GM19452 (cell line): ENCODE measurements around the gene CKM.
"Not testable (repeated sequence)": the region's sequence is repeated elsewhere in the genome, so short reads cannot be mapped to it uniquely, and the experiment has no call there.

Experiments
- ATAC-seq: cut with Tn5 transposase; IDR thresholded peaks from one replicate; pipeline ENCODE4 v1.9.1; 2021; ENCODE audit not compliant: unreplicated experiment

The CKM gene

DNA sequence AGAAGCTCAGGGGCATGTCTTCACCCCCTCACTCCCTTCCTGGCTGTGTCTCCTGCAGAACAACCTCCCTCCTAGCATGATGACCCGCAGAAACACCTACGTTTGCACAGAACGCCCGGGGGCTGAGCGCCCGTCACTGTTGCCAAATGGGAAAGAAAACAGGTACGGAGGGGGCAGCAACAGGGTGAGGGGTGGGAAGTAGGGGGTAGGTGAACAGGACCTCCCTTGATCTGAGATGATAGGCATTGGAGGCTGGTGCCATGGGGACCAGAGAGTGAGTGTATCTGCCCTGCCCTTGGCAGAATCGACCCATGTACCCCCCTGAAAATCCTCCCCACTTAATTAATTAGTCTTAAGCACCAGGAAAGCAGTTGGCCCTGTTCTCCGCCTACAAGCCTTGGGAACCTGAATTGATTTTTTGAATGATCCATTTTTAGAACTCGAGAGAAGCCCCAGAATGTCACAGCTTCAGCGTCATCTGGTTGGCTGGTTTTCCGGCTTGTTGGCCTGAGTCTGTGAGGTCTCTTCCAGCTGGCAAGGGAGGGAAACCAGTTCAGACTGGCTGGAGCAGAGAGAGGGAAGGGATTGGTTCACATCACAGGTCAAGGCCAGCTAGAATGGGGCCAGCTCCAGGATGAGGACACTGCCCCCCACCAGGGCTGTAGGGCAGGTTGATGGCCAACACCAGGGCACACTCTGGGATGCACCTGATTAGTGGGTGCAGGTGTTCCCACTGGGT, 28.2 kb downstream of the CKM start:
- ATAC-seq, result no peak

DNA sequence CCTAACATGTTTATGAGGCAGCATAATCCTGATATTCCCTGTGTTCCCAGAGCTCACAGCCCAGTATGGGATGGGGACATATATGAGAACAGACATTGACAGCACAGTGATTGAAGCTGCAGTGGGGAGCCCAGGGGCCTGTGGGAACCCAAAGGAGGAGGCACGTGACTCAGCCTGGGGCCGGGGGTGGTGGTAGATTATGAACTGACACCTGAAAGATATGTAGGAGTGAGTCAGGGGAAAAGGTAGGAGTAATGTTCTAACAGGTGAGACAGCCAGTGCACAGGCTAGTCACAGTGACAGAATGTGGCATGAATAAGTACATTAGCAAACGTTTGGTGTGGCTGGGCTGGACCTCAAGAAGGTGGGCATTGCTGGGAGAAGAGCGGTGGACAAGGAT, 29.0 kb downstream of the CKM start:
- no peak for ATAC-seq

DNA sequence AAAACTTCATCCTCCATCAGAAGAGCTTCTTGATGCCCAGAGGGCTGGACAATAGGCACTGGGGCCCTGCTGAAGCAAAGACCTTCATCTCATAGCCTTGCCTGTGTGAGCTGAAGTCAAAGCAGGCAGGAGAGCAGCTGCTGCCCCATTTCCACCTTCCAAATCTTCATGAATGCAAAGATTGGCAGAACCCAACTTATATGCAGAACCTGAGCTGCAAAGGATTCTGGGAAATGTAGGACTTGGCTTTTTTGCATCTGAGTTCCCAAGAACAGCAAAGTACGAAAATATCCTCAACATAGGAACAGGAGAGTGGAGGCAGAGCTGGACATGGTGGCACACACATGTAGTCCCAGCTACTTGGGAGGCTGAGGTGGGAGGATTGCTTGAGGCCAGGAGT, 30.8 kb downstream of the CKM start:
- ATAC-seq, result no peak

DNA sequence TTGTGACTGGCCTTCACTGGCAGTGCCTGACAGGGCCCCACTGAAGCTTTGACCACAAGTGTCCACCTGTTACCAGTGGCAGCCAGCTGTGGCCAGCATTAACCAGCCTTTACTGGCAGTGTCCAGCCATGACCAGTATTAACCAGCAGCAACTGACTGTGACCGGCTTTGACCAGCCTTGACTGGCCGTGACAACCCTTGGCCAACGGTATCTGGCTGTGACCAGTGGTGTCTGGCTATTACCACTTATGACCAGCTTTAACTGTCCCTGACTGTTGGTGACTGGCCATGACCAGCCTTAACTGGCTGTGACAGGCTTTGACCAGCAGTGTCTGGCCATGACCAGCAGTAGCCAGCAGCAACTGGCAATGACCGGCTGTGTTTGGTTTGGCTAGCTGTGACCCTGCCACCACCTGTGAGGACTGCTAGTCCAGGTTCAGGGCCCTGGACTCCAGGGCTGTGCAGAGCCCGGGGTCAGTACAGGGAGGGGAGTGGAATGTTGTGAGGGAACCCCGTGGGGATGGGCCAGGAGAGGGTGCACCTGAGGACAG, 32.2 kb downstream of the CKM start:
- no peak for ATAC-seq

DNA sequence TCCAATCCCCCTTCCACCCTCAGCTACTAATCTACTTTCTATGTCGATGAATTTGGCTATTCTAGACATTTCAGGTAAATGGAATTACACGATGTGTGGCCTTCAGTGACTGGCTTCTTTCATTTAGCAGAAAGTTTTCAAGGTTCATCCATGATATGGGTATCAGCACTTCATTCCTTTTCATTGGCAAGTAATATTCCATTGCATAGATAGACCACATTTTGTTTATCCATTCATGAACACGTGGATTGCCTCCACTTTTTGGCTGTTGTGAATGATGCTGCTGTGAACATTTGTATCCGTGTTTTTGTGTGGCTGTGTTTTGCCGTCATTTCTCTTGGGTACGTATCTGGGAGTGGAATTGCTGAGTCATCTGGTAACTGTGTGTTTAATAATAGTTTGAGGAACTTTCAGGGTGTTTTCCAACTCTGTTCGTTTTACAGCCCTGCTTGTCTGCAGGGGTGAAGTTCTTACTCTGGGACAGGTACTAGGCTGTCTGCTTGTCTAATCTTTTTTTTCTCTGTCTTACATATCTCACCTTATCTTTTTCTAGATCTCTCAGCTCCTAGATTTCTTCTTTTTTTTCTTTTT, 39.1 kb downstream of the CKM start:
- no peak for ATAC-seq

DNA sequence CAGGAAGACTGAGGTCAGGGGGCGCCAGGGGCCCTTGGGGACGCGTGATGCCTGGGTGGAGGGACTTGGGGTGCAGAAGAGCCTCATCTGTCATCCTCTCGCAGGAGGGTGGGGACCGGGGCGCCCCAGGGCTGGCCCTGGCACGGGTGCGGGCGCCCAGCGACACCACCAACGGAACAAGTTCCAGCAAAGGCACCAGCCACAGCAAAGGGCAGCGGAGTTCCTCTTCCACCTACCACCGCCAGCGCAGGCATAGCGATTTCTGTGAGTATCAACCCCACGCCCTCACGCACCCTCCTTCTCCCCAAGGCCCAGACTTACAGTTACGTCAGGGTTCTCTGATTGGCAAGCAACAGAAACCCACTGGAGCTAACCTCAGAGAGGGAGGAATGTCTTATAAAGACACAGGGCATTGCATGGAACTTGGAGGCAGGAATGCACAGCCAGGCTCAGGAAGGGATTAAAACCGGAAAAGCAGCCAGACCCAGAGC, 42.2 kb downstream of the CKM start:
- ATAC-seq, result no peak

DNA sequence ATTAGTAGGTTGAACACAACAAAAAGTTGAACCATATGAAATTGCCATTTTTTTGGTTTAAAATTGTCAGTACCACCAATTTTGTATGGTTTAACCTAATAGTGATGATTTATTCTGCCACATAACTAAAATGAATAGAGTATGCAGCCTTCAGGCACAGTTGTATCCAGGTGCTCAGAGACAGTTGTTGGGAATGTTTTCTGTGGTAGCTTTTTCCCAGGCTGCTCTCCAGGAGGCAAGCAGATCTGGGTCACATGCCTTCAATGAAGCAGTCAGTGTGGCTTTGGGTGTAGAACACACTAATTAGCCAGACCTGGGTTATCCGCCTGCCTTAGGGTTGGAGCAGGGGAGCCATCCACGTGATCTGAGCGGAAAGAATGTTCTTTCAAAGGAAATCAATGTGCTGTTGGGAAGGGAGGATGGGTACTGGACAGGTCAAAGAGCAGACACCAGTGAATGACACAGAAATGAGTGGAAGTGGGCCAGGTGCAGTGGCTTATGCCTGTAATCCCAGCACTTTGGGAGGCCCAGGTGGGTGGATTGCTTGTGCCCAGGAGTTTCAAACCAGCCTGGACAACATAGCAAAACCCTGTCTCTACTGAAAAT, 43.0 kb downstream of the CKM start:
- ATAC-seq, result no peak

DNA sequence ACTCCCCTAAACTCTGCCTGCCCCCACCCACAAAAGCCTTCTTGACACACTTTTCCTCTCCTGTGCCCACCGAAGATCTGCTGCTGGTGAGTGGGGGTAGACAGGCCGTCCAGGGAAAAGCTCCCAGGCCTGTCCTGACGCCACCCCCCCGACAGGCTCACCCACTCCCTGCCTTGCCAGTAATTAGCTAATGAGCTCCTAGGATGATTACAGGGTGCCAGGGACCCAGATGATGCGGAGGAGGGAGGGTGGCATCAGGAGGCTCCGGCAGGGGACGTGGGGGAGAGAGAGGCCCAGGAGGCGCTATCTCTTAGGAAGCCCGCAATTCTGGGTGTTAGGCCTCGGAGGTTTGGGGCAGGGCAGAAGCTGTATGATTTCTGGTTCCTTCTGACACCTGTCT, 44.6 kb downstream of the CKM start:
- ATAC-seq, result no peak

DNA sequence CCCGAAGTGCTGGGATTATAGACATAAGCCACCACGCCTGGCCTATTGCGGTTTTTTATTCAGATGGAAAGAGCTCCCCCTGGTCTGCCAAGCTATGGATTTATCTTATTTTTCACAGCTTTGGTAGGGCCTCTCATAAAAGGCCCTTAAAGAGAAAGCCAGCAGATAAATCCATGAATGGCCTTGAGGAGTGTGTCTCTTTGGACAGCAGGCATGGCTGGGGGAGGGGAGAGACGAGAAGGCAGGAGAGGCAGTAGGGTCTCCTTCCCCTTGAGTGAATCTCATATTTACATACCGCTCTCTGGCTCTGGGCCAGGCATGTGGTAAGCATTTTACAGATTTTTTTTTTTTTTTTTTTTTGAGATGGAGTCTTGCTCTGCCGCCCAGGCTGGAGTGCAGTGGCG, 46.4 kb downstream of the CKM start:
- no peak for ATAC-seq

DNA sequence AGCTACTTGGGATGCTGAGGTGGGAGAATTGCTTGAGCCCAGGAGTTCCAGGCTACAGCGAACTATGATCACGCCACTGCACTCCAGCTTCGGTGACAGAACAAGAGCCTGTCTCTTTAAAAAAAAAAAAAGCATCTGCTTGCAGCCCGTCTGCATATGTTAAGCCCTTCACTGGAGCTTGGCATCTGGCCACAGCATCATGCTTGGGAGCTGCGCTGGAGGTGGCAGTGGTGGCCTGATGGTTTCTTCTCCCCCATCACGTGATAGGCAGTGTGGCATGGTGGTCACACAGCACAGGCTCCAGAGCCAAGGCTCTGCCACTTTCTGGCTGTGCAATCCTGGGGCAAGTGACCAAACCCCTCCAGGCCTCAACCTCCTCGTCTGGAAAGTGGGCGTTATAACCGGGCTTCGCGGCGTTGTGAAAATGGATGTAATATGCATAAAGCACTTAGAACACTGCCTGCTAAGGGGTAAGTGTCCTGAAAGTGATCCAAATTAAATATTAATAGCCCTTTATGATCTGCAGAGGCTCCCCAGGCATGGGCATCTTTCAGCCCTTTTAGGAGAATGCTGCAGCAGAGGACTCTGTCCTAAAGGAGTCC, 47.2 kb downstream of the CKM start:
- ATAC-seq, result no peak

DNA sequence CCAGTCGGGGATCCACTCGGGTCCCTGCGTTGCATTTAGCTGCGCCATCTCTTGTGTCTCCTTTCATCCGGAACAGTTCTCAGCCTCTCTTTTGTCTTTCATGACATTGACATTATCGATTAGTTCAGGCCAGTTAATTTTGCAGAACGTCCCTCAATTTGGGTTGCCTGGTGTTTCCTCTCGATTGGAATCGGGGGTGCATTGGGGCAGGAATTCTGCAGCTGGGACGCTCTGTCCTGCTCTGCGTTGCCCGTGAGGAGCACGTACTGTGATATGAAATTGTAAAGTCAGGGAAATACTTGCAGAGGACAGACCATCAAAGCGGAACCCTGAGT, 49.2 kb downstream of the CKM start:
- ATAC-seq, result no peak

DNA sequence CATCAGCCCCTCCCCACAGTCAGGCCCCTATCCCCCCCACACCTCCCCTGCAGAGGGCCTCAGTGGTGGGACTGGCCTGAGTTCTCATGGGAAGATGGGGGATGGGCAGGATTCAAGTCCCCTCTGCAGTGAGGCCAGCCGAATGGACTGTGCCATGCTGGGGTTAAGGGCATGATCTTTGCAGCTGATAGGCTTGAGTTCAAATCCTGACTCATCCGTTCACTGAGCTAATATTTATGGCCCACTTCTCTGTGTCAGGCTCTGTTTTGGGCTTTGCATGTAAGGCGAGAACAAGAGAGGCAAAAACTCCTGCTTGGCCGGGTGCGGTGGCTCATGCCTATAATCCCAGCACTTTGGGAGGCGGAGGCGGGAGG, 51.0 kb downstream of the CKM start:
- no peak for ATAC-seq

DNA sequence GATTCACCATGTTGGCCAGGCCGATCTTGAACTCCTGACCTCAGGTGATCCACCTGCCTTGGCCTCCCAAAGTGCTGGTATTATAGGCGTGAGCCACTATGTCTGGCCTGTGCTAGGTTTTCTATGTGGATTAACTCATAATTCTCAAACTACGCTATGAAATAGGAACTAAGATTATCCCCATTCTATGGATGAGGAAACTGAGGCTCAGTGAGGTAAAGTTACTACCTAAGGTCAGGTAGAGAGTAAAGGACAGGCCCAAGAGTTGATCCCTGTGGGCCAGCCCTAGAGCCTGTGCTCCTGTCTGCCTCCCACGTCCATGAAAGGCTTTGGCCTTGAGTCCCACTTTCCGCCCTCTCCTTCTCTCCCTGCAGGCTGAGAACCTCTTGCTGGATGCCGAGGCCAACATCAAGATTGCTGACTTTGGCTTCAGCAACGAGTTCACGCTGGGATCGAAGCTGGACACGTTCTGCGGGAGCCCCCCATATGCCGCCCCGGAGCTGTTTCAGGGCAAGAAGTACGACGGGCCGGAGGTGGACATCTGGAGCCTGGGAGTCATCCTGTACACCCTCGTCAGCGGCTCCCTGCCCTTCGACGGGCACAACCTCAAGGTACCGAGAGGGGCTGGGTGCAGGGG, 51.5 kb downstream of the CKM start:
- no peak for ATAC-seq

DNA sequence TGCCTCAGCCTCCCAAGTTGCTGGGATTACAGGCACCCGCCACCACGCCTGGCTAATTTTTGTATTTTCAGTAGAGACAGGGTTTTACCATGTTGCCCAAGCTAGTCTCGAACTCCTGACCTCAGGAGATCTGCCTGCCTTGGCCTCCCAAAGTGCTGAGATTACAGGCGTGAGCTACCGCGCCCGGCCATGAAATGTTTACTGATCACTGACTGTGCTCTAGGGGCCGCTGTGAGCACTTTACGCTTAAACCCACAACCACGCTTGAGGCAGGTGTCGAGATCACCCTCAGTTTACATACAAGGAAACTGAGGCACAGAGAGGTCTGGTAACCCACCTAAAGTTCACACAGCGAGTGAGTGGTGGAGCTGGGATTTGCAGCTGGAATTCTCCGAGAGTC, 52.7 kb downstream of the CKM start:
- ATAC-seq, result not testable (repeated sequence)

DNA sequence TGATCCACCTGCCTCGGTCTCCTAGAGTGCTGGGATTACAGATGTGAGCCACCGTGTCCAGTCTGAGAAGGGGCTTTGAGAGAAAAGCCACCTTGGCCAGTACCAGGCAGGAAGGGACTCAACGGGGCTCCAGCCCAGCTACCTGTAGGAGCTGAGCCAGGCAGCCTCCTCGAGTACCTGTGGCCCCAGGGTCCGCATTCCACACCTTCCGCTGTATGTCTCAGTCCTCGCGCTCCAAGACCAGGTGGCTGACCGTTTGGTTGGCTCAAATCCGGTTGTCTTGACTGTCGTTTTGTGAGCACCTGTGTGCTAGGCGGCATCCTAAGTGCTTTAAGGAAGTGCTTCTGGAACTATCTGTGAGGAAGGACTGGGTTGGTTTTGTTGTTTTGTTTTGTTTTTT, 55.4 kb downstream of the CKM start:
- ATAC-seq, result no peak

DNA sequence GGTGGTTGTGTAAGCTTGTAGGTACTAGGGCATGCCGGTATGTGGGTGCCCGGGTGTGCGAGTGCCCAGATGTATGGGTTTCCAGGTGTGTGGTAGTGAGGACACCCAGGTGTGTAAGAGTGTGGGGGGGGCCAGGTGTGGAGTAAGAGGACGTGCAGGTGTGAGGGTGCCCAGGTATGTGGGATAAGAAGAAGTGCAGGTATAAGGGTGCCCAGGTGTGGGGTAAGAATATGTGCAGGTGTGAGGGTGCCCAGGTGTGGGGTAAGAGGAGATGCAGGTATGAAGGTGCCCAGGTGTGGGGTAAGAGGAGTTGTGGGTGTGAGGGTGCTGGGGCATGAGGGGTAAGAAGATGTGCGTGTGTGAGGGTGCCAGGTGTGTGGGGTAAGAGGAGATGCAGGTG, 57.3 kb downstream of the CKM start:
- no peak for ATAC-seq

DNA sequence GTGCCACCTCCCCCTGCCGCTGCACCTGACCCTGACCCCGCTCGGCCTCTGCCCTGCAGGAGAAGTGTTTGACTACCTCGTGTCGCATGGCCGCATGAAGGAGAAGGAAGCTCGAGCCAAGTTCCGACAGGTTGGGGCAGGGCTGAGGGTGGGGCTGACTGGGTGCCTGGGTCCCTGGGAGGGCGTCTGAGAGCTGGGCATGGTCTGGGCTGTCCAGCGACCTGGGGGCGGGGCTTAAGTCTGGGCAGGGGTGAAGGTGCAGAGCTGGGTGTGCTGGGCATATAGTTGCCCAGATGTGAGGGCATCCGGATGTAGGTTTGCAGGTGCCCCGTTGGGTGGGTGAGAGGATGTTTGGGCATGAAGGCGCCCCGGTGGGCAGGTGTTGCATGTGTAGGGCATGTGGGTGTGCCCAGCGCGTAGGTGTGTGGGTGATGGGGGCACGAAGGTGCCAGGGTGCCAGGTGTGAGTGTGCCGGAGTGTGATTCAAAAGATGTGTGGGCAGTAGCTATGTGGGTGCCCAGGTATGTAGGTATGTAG, 57.8 kb downstream of the CKM start:
- ATAC-seq, result no peak

DNA sequence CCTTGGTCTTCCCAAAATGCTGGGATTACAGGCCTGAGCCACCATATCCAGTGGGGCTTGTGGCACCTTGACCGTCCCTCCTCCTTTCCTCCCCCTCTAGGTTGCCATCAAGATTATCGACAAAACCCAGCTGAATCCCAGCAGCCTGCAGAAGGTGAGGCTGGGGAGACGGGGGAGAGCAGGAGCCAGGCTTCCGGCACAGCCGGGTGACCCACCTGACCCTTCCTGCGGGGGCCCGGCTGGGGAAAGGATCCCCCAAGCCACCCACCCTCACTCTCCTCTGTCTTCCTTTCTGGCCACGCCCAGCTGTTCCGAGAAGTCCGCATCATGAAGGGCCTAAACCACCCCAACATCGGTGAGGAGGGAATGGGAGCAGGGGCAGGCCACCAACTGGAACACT, 59.7 kb downstream of the CKM start:
- no peak for ATAC-seq

DNA sequence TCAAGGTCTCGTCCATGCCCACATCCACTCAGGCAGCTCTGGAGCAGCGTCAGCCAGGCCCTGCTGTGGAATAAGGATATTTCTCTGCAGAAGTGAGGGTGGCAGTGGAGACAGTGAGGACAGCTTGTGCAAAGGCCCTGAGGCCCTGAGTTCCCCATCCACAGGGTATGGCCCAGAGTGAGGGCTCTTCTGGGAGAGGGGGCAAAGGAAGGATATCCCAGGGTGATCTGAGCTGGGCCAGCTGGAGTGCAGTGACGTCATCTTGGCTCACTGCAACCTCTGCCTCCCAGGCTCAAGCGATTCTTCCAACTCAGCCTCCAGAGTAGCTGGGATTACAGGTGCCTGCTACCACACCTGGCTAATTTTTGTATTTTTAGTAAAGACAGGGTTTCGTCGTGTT, 60.1 kb downstream of the CKM start:
- ATAC-seq, result no peak

DNA sequence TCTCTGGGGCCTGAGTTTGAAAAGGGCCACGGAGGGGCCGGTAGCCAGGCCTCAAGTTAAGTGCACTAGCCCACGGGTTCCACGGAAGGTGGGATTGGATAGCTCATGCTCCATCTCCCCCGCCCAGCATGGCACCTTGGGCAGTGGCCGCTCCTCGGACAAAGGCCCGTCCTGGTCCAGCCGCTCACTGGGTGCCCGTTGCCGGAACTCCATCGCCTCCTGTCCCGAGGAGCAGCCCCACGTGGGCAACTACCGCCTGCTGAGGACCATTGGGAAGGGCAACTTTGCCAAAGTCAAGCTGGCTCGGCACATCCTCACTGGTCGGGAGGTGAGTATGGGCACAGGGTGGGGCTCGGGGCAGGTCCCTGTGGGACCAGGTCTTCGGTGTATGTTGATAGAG, 63.8 kb downstream of the CKM start:
- ATAC-seq, result no peak

DNA sequence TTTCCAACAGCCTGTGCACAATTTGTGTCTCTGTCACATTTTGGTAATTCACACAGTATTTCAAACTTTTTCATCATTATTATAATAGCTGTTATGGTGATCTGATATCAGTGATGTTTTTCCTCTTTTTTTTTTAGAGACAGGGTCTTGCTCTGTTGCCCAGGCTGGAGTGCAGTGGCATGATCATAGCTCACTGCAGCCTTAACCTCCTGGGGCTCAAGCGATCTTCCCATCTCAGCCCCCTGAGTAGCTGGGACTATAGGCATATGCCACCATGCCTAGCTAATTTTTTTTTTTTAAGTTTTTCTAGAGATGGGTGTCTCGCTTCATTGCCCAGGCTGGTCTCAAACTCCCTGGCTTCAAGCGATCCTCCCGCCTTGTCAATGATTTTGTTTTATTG, 65.8 kb downstream of the CKM start:
- no peak for ATAC-seq
